Glomerular visceral epithelial cell (primary cell): ENCODE results near the gene SNU13.
"Not testable (repeated sequence)": the region's sequence is repeated elsewhere in the genome, so short reads cannot be mapped to it uniquely, and the experiment has no call there.

ENCODE experiments used
- DNase-seq: peaks from one replicate; pipeline ENCODE4 v3.0.0-alpha.2; 2016; ENCODE audit errors: extremely low spot score

The SNU13 gene

GRCh38 chr22:41641854-41642253 lies 46.8 kb downstream of the SNU13 start:
- DNase-seq, result no peak

DNA sequence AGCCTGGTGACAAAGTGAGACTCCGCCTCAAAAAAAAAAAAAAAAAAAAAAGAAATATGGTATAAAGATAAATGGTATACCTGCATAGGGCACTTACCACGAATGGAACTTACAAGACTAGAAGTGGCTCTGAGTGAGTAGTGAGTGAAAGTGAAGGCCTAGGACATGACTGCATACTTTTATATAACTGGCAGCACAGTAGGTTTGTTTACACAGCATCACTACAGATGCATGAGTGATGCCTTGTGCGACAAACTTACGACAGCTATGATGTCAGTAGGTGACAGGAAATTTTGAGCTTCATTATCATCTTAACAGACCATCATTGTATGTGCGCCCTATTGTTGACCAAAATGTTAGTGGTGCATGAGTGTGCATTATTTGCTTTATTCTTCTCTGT lies 49.9 kb downstream of the SNU13 start:
- DNase-seq, result no peak

GRCh38 chr22:41638124-41638523 lies 50.5 kb downstream of the SNU13 start:
- DNase-seq, result no peak

- DNase-seq, result not testable (repeated sequence)
These were observed 51.0 kb downstream of the SNU13 start for GRCh38 chr22:41637623-41638022.

GRCh38 chr22:41636467-41636866 lies 52.2 kb downstream of the SNU13 start:
- DNase-seq, result peak; percentile 12

- DNase-seq, result not testable (repeated sequence)
These were observed 54.1 kb downstream of the SNU13 start for GRCh38 chr22:41634610-41635009.

DNA sequence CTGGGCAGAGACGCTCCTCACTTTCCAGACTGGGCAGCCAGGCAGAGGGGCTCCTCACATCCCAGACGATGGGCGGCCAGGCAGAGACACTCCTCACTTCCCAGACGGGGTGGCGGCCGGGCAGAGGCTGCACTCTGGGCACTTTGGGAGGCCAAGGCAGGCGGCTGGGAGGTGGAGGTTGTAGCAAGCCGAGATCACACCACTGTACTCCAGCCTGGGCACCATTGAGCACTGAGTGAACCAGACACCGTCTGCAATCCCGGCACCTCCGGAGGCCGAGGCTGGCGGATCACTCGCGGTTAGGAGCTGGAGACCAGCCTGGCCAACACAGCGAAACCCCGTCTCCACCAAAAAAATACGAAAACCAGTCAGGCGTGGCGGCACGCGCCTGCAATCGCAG lies 57.1 kb downstream of the SNU13 start:
- DNase-seq, result not testable (repeated sequence)

GRCh38 chr22:41631115-41631514 lies 57.6 kb downstream of the SNU13 start:
- not testable (repeated sequence) for DNase-seq

DNA sequence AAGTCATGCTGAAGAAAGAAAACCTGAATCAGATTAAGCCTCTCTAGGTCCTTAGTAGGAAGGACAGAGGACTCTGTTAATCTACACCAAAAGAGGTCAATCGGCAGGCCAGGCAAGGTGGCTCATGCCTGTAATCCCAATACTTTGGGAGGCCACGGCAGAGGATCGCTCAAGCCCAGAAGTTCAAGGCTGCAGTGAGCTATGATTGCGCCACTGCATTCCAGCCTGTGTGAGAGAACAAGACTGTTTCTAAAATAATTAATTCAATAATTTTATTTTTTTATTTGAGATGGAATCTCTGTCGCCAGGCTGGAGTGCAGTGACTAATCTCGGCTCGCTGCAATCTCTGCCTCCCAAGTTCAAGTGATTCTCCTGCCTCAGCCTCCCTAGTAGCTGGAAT lies 63.1 kb downstream of the SNU13 start:
- no peak for DNase-seq
